Heart left ventricle (tissue), 16 donors: ENCODE data around the gene TGFB2. TPM values are rescaled to one million over a fixed set of nuclear protein-coding genes. Genes with fewer than 3 reads are reported as not detected.

Source experiments
- ATAC-seq, 4 donors: fragments of 200-7000 bp; cut with Tn5 transposase; one replicate each; pipeline ENCODE4 v1.9.1; 2020 to 2022; ENCODE audit warnings: moderate library complexity in 4 of 4, mild to moderate bottlenecking in 3 of 4, moderate number of reproducible peaks in 1 of 4
- DNase-seq, 5 donors: peaks; one replicate each; pipeline ENCODE4 v3.0.0-alpha.2; 2020
- H3K27ac ChIP-seq, 12 donors: fragments of 200-600 bp; sonication (generic) in 4 of 12; one replicate each; pipeline versions ENCODE4 v1.5.0 to v1.8.0; 2016 to 2022; ENCODE audit warnings: mild to moderate bottlenecking in 2 of 12
- H3K27me3 ChIP-seq, 9 donors: fragments of 200-600 bp; sonication (generic) in 2 of 9; one replicate each; pipeline versions ENCODE4 v1.5.1 to v1.8.0; 2016 to 2022; ENCODE audit warnings: mild to moderate bottlenecking in 3 of 9
- H3K36me3 ChIP-seq, 9 donors: fragments of 200-600 bp; sonication (generic) in 2 of 9; one replicate each; pipeline versions ENCODE4 v1.5.0 to v1.8.0; 2018 to 2022; ENCODE audit warnings: mild to moderate bottlenecking in 2 of 9
- H3K4me1 ChIP-seq, 12 donors: fragments of 200-600 bp; sonication (generic) in 4 of 12; one replicate each; pipeline versions ENCODE4 v1.5.0 to v1.8.0; 2016 to 2022; ENCODE audit warnings: mild to moderate bottlenecking in 3 of 12
- H3K4me3 ChIP-seq, 12 donors: fragments of 200-600 bp; sonication (generic) in 4 of 12; one replicate each; pipeline versions ENCODE4 v1.5.0 to v1.8.0; 2017 to 2022; ENCODE audit warnings: mild to moderate bottlenecking in 9 of 12, moderate library complexity in 4 of 12
- H3K9me3 ChIP-seq, 12 donors: fragments of 200-600 bp; sonication (generic) in 4 of 12; one replicate each; pipeline versions ENCODE4 v1.5.0 to v1.8.0; 2016 to 2022; ENCODE audit warnings: mild to moderate bottlenecking in 1 of 12
- CTCF ChIP-seq, 12 donors: fragments of 200-600 bp; sonication (generic) in 4 of 12; IDR thresholded peaks; one replicate each; pipeline versions ENCODE4 v1.5.0 to v1.8.0; 2018 to 2022; ENCODE audit warnings: antibody characterized with exemption in 12 of 12, mild to moderate bottlenecking in 5 of 12
- POLR2A ChIP-seq, 2 donors: fragments of 450-650 bp; IDR thresholded peaks; one replicate each; pipeline ENCODE4 v1.6.1; 2017; ENCODE audit warnings: antibody characterized with exemption in 2 of 2, mild to moderate bottlenecking in 2 of 2, moderate library complexity in 2 of 2
- whole genome bisulfite sequencing, 4 donors: extraction: QIAGEN DNeasy Blood & Tissue Kit in 2 of 4; methylation state at CpG; one replicate each; pipeline versions ENCODE4 v1.1.5 to v1.1.7; 2013 to 2018; 5-methylcytosine and 5-hydroxymethylcytosine counted together
- intact Hi-C, 10 donors: fragments of 100-400 bp; cut with DNase I; formaldehyde crosslinking; loops; one replicate each; pipeline versions ENCODE4 v1.11.1 to v1.14.2; 2022
- long read RNA-seq, 3 donors: library from polyadenylated mRNA; unstranded; transcript quantifications; one replicate each; pipeline ENCODE4 v2.0.0, GENCODE V29; 2020 to 2021
- polyA plus RNA-seq, 2 donors: library from polyadenylated mRNA; stranded (reverse); fragments of 200-250 nt; gene quantifications; one replicate each; pipeline ENCODE4 v1.2.3, GENCODE V29; 2013
- total RNA-seq, 9 donors: library from RNA; depleted of rRNA in 2 of 9; stranded (reverse); fragments of >200 nt in 2 of 9; fragmentation: NEBNext Ultra II Directional in 3 of 9; extraction: Animal tissue kit (Norgen Biotek cat#: 25700) in 3 of 9; gene quantifications; one replicate each; pipeline versions ENCODE4 v1.1.0 to v1.2.4, GENCODE V29; 2016 to 2023
- donor health status: ischemic (EF 13 %, LVEDD 7.1; RV severe dilation, severe dysfunction).
- donor health status: healthy with polysubstance abuse.
- donor health status: DM: no; HTN: yes; CAD: no.
- donor health status: DM: no; HTN: no; CAD: no.
- donor health status: ischemic (EF 25% LVEDD 6.9; RV normal size, moderate dysfunction).
- donor health status: ischemic (EF 25% LVEDD 5.7; RV mildly dilated, moderate dysfunction).
- donor health status: healthy.
- donor health status: DM: yes; HTN: yes; CAD: no.
- donor health status: ischemic (EF 35%, LVEDD 5.7; RV mildly dilated, moderate dysfunction).
- donor health status: nonischemic (EF 11% LVEDD 7.7; RV severe dilation, severe dysfunction).
- donor health status: DM: yes; HTN: yes; CAD: no.
- donor health status: PGD.
- donor health status: ischemic (EF 29% LVEDD 5.4; RV normal size, mild dysfunction).
- donor health status: nonischemic (EF 23%, LVEDD 6.1; RV moderate dilation, normal function).

Gene TGFB2
- total RNA-seq (10 to 100 TPM in 4 of 9 donors, 1 to 10 TPM in 5; 1.6 to 23.6 (median 6.6) TPM), polyA plus RNA-seq (1 to 10 TPM in 1 of 2 donors, under 1 TPM in 1; 0.76 to 2.3 TPM)
- long read RNA-seq, donor 1, full-length matches to known transcripts: 4 of 5 reads
- long read RNA-seq, donor 1, partial matches to known transcripts: 0 of 5 reads
- long read RNA-seq, donor 1, other reads (novel, unspliced or antisense): 1 of 5 reads
- long read RNA-seq, donor 2, full-length matches to known transcripts: 7 of 7 reads
- long read RNA-seq, donor 2, partial matches to known transcripts: 0 of 7 reads
- long read RNA-seq, donor 2, other reads (novel, unspliced or antisense): 0 of 7 reads
- long read RNA-seq, donor 3, full-length matches to known transcripts: 7 of 8 reads
- long read RNA-seq, donor 3, partial matches to known transcripts: 0 of 8 reads
- long read RNA-seq, donor 3, other reads (novel, unspliced or antisense): 1 of 8 reads

DNA sequence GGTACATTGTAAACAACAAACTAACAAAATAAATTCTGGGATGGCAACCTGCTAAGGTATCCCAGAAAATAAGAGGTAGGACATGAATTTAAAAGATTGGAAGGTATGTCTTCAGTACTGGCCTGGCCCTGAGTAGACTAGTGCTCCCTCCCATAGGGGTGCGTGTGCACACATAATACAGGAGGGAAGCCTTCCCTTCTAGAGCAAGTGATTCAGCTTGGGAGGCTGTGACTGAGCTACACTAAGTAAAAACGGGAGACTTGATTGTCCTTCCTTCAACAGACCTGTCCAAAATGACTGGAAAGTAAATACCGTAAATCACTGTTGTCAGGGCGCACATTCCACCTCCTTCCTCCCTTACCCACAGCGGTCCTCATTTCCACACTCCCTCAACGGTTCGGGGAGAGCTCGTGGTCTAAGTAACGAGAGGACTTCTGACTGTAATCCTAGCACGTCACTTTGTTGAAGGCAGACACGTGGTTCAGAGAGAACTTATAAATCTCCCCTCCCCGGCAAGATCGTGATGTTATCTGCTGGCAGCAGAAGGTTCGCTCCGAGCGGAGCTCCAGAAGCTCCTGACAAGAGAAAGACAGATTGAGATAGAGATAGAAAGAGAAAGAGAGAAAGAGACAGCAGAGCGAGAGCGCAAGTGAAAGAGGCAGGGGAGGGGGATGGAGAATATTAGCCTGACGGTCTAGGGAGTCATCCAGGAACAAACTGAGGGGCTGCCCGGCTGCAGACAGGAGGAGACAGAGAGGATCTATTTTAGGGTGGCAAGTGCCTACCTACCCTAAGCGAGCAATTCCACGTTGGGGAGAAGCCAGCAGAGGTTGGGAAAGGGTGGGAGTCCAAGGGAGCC, at the start of gene TGFB2:
Gene TGFB2 (plus strand): TSS at position 523 of the 859 bp plus-strand sequence. CDS start 1,366 bp downstream, outside the sequence.
- intact Hi-C loops: loop anchor here in 8 of 10 donors (5.0 to 10.0 kb wide), 11 partner anchors 117 to 1310 kb away; partner anchors contain the start of gene LYPLAL1 (in 4 of the 8)
- peaks cover 0 to 35% (median 11%) of the 10 kb centered on the region in 12 donors for H3K4me1 ChIP-seq
- H3K9me3 ChIP-seq: no peaks in the 10 kb centered on the region
- TF ChIP-seq POLR2A (IDR thresholded peaks at IDR 0.05) (peak in 1 of 2 donors; percentile 49), CTCF (IDR thresholded peaks at IDR 0.05) (peak in 2 of 12 donors; percentile 5 to 30)
- H3K36me3 ChIP-seq: no peaks in the 10 kb centered on the region
- 2 to 4% (median 3%) methylated on average over 22 of the region's 22 CpGs for WGBS, 4 donors
- H3K27ac ChIP-seq: peak within 1 kb of the TSS; percentile 42 to 91 (median 82)
- peaks cover 0 to 5% (median 0%) of the 10 kb centered on the region in 9 donors for H3K27me3 ChIP-seq
- H3K4me3 ChIP-seq: peak within 1 kb of the TSS; percentile 56 to 87 (median 68)
- peak in 4 of 5 donors; percentile 39 to 52 (median 50) for DNase-seq
- ATAC-seq: peak; percentile 27 to 76 (median 63)

GRCh38 chr1:218296162-218296561, 49.0 kb upstream of the TGFB2 start:
- H3K27me3 ChIP-seq: no peaks in the 10 kb centered on the region
- H3K9me3 ChIP-seq: no peaks in the 10 kb centered on the region
- intact Hi-C loops: no loop called here
- no peak overlapping the region for H3K27ac ChIP-seq
- WGBS, 4 donors: 92 to 96% (median 94%) methylated on average over 2 of the region's 2 CpGs
- TF ChIP-seq POLR2A (IDR thresholded peaks at IDR 0.05) (no peak), CTCF (IDR thresholded peaks at IDR 0.05) (no peak)
- DNase-seq: no peak
- peaks cover 0 to 3% (median 0%) of the 10 kb centered on the region in 12 donors for H3K4me1 ChIP-seq
- no peak for ATAC-seq
- peaks cover 0 to 11% (median 6%) of the 10 kb centered on the region in 9 donors for H3K36me3 ChIP-seq
- H3K4me3 ChIP-seq: no peak overlapping the region

DNA sequence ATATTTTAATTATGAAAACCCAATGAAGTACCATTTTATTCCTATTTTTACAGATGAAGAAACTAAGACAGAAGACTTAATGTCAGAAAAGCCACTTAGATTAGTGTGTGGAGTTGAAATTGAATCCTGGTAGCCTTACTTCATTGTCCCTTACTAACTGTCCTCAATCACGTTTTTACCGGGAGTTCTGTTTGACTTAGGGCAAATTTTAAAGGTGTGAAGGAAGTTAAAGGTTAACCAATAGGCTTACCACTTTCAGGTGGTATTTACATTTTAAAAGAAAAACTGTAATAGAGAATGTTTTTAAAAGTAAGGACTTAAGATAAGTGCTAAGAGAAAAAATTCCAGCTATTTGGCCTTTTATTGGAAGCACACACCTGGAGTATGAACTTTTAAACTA, 47.7 kb upstream of the TGFB2 start:
- DNase-seq (no peak), ATAC-seq (no peak)
- intact Hi-C loops: no loop called here
- no peaks in the 10 kb centered on the region for H3K27me3 ChIP-seq
- H3K36me3 ChIP-seq: peaks cover 0 to 13% (median 6%) of the 10 kb centered on the region in 9 donors
- no peak for TF ChIP-seq POLR2A (IDR thresholded peaks at IDR 0.05)
- TF ChIP-seq CTCF (IDR thresholded peaks at IDR 0.05): no peak
- no peak overlapping the region for H3K4me3 ChIP-seq
- peaks cover 0 to 3% (median 0%) of the 10 kb centered on the region in 12 donors for H3K4me1 ChIP-seq
- 78 to 86% (median 82%) methylated on average over 2 of the region's 2 CpGs for WGBS, 4 donors
- H3K9me3 ChIP-seq: no peaks in the 10 kb centered on the region
- no peak overlapping the region for H3K27ac ChIP-seq
